Upper lobe of left lung (tissue), 4 donors: ENCODE measurements around the gene DIO1.

Experiments
- CTCF ChIP-seq, 6 experiments: fragments of 450-650 bp in 4 of 6; fragments of 200-600 bp in 2 of 6; sonication (generic) in 2 of 6; IDR thresholded peaks; one replicate each; pipeline ENCODE4 v1.5.1; 2016 to 2019; ENCODE audit warnings: antibody characterized with exemption in 6 of 6
- POLR2A ChIP-seq, 4 donors: fragments of 450-650 bp; IDR thresholded peaks; one replicate each; pipeline ENCODE4 v1.5.1; 2016 to 2017; ENCODE audit warnings: antibody characterized with exemption in 4 of 4, mild to moderate bottlenecking in 2 of 4

- TF ChIP-seq CTCF (IDR thresholded peaks at IDR 0.05) (no peak), POLR2A (IDR thresholded peaks at IDR 0.05) (no peak)
Measured at GRCh38 chr1:53957194-53957818, 63.3 kb downstream of the DIO1 start.
